Breast epithelium (tissue), 4 donors: ENCODE data around the gene VAX1. TPM values are rescaled to one million over a fixed set of nuclear protein-coding genes. Genes with fewer than 3 reads are reported as not detected.
A peak's percentile ranks its signal among the peaks of the same experiment; 100 is the strongest.

Experiments used
- DNase-seq, 2 donors: peaks; one replicate each; pipeline ENCODE4 v3.0.0-alpha.2; 2019; ENCODE audit warnings: low spot score in 2 of 2
- H3K27ac ChIP-seq, 2 donors: fragments of 200-600 bp; sonication (generic) in 1 of 2; one replicate each; pipeline ENCODE4 v1.5.1; 2016 to 2019; ENCODE audit warnings: mild to moderate bottlenecking in 1 of 2
- H3K27me3 ChIP-seq, 2 donors: fragments of 200-600 bp; sonication (generic) in 1 of 2; one replicate each; pipeline versions ENCODE4 v1.5.1 to v1.6.0; 2017 to 2019; ENCODE audit warnings: control low read depth in 1 of 2, mild to moderate bottlenecking in 1 of 2
- H3K36me3 ChIP-seq: fragments of 200-600 bp; one replicate; pipeline ENCODE4 v1.5.1; 2019
- H3K4me1 ChIP-seq, 2 donors: fragments of 200-600 bp; sonication (generic); one replicate each; pipeline ENCODE4 v1.5.1; 2016 to 2019; ENCODE audit warnings: control low read depth in 1 of 2
- H3K4me3 ChIP-seq, 3 donors: fragments of 200-600 bp; sonication (generic); 1 replicate in 2 of 3; 2 replicates in 1 of 3; pipeline ENCODE4 v1.5.1; 2016 to 2019; ENCODE audit warnings: mild to moderate bottlenecking in 3 of 3, moderate library complexity in 2 of 3
- H3K9me3 ChIP-seq, 2 donors: fragments of 200-600 bp; sonication (generic) in 1 of 2; one replicate each; pipeline ENCODE4 v1.5.1; 2016 to 2019; ENCODE audit warnings: control low read depth in 1 of 2
- CTCF ChIP-seq, 3 donors: fragments of 450-650 bp; IDR thresholded peaks; one replicate each; pipeline ENCODE4 v1.5.1; 2016 to 2017; ENCODE audit warnings: antibody characterized with exemption in 3 of 3, mild to moderate bottlenecking in 3 of 3, moderate library complexity in 3 of 3
- POLR2A ChIP-seq: fragments of 450-650 bp; IDR thresholded peaks from one replicate; pipeline ENCODE4 v1.6.1; 2016; ENCODE audit warnings: antibody characterized with exemption, mild to moderate bottlenecking, moderate library complexity
- POLR2AphosphoS5 ChIP-seq, 3 donors: sonication (generic); formaldehyde crosslinking; IDR thresholded peaks; one replicate each; pipeline ENCODE4 v1.6.1; 2017; ENCODE audit warnings: antibody characterized with exemption in 3 of 3
- intact Hi-C: fragments of 100-400 bp; cut with DNase I; formaldehyde crosslinking; loops from one replicate; pipeline ENCODE4 v1.15.1; 2023; ENCODE audit warnings: low total_unique reads
- total RNA-seq, 3 donors: library from RNA; depleted of rRNA; stranded (reverse); fragments of >200 nt; gene quantifications; one replicate each; pipeline ENCODE4 v1.1.0, GENCODE V29; 2016

Gene VAX1
- total RNA-seq, 3 donors from 2014 or later: not detected

- DNase-seq: no peak
- TF ChIP-seq POLR2AphosphoS5 (IDR thresholded peaks at IDR 0.05): no peak
- intact Hi-C loops: no loop called here
- Histone ChIP-seq H3K36me3 (no peaks in the 10 kb centered on the region), H3K4me3 (peak overlapping the region in 1 of 3 donors; percentile 56), H3K9me3 (no peaks in the 10 kb centered on the region), H3K27me3 (peaks cover 0 to 100% of the 10 kb centered on the region in 2 donors), H3K4me1 (peaks cover 4 to 22% of the 10 kb centered on the region in 2 donors), H3K27ac (no peak overlapping the region)
These were observed 28.6 kb upstream of the VAX1 start for GRCh38 chr10:117166418-117167345.

- Histone ChIP-seq H3K27ac (no peak overlapping the region), H3K9me3 (no peaks in the 10 kb centered on the region), H3K4me3 (peak overlapping the region in 2 of 3 donors; percentile 26 to 58), H3K27me3 (peaks cover 0 to 100% of the 10 kb centered on the region in 2 donors), H3K4me1 (peaks cover 4 to 22% of the 10 kb centered on the region in 2 donors), H3K36me3 (no peaks in the 10 kb centered on the region)
- intact Hi-C loops: no loop called here
- TF ChIP-seq POLR2AphosphoS5 (IDR thresholded peaks at IDR 0.05): no peak
- TF ChIP-seq CTCF (IDR thresholded peaks at IDR 0.05): peak in 1 of 3 donors; percentile 17
- TF ChIP-seq POLR2A: no peak
- no peak for DNase-seq
These were observed 27.7 kb upstream of the VAX1 start for GRCh38 chr10:117165538-117166417.

- no peaks in the 10 kb centered on the region for H3K36me3 ChIP-seq
- peaks cover 0 to 100% of the 10 kb centered on the region in 2 donors for H3K27me3 ChIP-seq
- H3K4me1 ChIP-seq: peaks cover 4 to 22% of the 10 kb centered on the region in 2 donors
- intact Hi-C loops: no loop called here
- peak overlapping the region; percentile 4 to 58 (median 26) for H3K4me3 ChIP-seq
- no peak for DNase-seq
- TF ChIP-seq POLR2AphosphoS5 (IDR thresholded peaks at IDR 0.05): no peak
- TF ChIP-seq CTCF (IDR thresholded peaks at IDR 0.05): no peak
- no peak for TF ChIP-seq POLR2A
- H3K27ac ChIP-seq: no peak overlapping the region
- no peaks in the 10 kb centered on the region for H3K9me3 ChIP-seq
These were observed 26.8 kb upstream of the VAX1 start for GRCh38 chr10:117164592-117165537.

- DNase-seq: no peak
- no peak for TF ChIP-seq CTCF (IDR thresholded peaks at IDR 0.05)
- no peak for TF ChIP-seq POLR2AphosphoS5 (IDR thresholded peaks at IDR 0.05)
- TF ChIP-seq POLR2A: no peak
- H3K4me1 ChIP-seq: peaks cover 4 to 22% of the 10 kb centered on the region in 2 donors
- H3K9me3 ChIP-seq: no peaks in the 10 kb centered on the region
- no peak overlapping the region for H3K4me3 ChIP-seq
- H3K36me3 ChIP-seq: no peaks in the 10 kb centered on the region
- intact Hi-C loops: no loop called here
- no peak overlapping the region for H3K27ac ChIP-seq
- H3K27me3 ChIP-seq: peaks cover 0 to 100% of the 10 kb centered on the region in 2 donors
These were observed 26.0 kb upstream of the VAX1 start for GRCh38 chr10:117163954-117164548.
